HG03571 (cell line): Measurements from ENCODE around the gene PLCH2.
"Not testable (repeated sequence)": the region's sequence is repeated elsewhere in the genome, so short reads cannot be mapped to it uniquely, and the experiment has no call there.

ENCODE experiments used
- ATAC-seq: cut with Tn5 transposase; IDR thresholded peaks from one replicate; pipeline ENCODE4 v1.9.1; 2021; ENCODE audit not compliant: unreplicated experiment

Gene PLCH2

GRCh38 chr1:2440346-2440745 lies 35.7 kb upstream of the PLCH2 start:
- not testable (repeated sequence) for ATAC-seq

- no peak for ATAC-seq
Measured at GRCh38 chr1:2441746-2442145, 34.3 kb upstream of the PLCH2 start.

DNA sequence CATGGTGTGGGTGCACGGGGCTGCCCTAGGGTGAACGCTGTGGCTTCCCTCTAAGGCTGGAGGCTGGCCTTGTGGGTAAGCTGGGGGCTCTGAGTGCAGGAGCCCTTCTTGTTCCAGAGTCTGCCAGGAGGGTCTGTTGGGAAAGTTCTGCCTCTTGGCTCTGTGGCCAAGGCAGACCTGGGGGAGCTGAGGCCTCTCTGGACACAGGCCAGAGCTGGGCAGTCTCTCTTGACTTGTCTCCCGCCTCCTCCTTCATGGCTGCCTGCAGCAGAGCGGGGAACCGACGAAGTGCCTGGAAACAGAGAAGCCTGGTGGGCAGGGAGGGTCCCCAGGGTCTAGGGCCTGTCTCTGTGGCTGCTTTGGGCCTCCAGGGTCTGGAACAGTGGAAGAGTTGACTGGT lies 33.4 kb upstream of the PLCH2 start:
- ATAC-seq: no peak

GRCh38 chr1:2443277-2444137 lies 32.6 kb upstream of the PLCH2 start:
- no peak for ATAC-seq

GRCh38 chr1:2444138-2444591 lies 31.9 kb upstream of the PLCH2 start:
- ATAC-seq: no peak

- no peak for ATAC-seq
Measured at GRCh38 chr1:2445162-2445822, 30.8 kb upstream of the PLCH2 start.

DNA sequence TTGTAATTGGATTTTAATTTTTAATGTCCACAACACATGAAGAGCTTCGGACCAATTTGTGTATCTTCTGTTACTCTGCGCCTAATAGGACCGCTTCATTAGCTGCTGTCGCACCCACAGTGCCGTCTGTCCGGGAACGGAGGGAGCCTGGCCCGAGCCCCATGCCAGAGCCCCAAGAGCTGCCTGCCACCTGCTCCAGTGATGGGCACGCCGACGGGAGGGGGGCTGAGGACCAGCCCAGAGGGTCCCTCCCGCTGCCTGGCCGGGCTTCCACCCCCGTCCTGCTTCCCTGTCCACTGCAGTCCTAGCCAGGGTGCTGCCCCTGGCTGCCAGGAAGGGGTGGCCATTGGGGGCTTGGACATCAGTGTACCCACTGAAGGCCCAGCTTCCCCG lies 30.3 kb upstream of the PLCH2 start:
- no peak for ATAC-seq

- ATAC-seq: no peak
Measured at GRCh38 chr1:2446394-2446793, 29.7 kb upstream of the PLCH2 start.

- ATAC-seq: no peak
Measured at GRCh38 chr1:2446861-2447260, 29.2 kb upstream of the PLCH2 start.

DNA sequence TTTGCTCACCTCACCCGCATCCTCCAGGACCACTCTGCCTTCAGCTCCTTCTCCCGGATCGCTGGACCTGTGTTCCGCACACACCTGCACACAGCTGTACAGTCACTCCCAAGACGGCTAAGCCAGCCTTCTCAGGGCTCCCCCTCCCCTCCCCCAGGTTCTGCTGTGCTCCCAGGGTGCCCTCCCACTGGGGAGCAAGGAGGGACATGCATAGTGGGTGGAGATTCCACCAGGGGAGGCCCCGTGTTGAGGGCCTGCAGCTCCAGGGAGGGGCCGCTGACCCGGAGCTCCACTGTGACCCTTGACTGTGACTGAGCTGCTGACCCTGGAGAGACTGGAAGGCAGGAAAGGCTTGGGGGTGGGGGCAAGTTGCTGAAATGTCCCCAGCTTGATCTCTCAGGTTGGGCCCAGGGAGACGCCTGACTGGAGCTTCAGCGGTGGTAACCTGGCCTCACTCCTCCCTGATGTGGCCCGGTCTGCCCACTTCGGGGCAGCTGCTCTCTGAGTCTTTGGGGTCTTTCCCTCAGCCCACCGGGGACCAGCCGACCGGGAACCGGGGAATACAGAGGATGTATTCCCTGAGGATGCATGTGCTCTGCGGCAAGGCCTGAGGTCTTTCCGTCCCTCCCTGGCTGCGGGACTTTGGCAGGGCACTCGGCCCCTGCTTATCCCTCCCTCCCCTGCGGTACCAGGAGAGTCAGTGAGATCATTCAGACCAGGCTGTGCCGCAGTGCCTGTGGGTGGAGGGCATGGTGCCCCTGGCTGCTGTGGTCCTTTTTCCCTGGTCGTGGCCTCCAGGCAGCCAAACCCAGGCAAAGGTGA lies 28.6 kb upstream of the PLCH2 start:
- ATAC-seq: no peak

DNA sequence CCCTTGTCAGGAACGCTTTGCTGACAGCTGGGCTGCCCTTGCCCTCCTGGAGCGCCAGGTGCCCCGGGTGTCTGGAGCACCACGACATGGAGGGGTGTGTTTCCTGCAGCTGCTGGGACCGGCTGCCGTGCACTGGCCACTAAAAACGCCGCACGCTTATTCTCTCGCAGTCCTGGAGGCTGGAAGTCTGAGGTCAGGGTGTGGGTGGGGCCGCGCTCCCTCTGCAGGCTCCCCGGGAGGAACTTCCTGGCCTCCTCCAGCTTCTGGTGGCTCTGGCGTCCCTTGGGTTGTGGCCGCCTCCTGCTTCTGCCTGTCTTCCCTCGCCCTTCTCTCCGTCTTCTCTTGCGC lies 28.0 kb upstream of the PLCH2 start:
- ATAC-seq: no peak

DNA sequence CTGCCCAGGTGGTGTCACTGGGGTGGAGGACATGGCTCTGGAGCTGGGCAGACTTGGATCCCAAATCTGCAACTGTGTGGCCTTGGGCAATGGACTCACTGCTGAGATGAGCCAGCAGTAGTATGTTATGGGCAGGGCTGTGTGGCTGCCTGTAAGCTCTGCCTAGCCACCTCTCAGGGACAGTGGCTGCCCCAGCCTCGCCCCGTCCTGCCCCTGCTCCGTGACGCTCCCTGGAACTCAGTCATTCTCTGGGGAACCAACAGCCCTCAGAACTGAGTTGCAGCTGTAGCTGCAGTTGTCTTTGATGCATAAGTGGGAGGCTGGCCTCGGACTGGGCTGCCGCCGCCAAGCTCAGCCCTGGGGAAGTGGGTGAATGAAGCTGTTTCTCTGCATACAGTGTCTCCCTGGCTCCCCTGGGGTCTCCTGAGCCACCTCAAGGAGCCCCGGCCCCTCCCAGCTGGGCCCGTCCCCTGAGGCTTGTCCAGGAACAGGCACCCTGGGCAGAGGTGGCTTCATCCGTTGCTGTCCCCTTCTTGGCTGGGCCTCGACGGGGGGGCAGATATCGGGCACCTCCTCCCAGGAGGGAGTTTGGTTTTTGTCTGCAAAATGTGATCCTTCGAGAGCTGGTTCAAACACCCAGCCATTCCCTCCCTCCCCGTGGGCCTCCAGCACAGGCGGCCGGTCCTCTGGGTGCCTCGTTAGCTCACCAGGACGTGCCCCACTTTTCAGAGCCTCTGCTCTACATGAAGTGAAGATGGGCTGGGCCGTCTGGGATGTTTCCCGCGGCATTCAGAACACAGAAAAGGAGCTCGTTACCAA lies 26.2 kb upstream of the PLCH2 start:
- no peak for ATAC-seq

- ATAC-seq: no peak
Measured at GRCh38 chr1:2451741-2452140, 24.3 kb upstream of the PLCH2 start.

- no peak for ATAC-seq
Measured at GRCh38 chr1:2452201-2452931, 23.7 kb upstream of the PLCH2 start.

GRCh38 chr1:2452932-2453315 lies 23.2 kb upstream of the PLCH2 start:
- ATAC-seq: no peak

GRCh38 chr1:2454227-2454626 lies 21.9 kb upstream of the PLCH2 start:
- no peak for ATAC-seq

DNA sequence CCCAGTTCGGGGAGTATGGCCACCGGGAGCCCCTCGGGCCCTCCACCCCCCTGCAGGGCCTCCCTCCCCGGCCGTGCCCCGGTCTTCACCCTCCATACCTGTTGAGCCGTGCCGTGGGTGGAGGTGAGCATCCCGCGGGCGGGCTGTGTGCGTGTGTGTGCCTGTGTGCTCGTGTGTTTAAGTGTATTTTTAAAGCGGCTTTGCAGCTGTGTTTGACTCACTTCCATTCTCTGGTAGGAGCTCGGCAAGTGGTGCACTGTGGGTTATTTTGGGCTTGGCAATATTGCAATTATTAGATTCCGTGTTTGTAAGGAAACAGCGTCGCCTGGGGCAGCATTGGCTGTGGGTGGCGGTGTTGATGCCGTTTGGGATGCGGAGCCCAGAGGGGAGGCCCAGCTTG lies 20.3 kb upstream of the PLCH2 start:
- ATAC-seq: no peak

GRCh38 chr1:2457444-2457843 lies 18.6 kb upstream of the PLCH2 start:
- ATAC-seq: no peak

GRCh38 chr1:2458687-2459086 lies 17.4 kb upstream of the PLCH2 start:
- no peak for ATAC-seq

GRCh38 chr1:2459102-2459753 lies 16.9 kb upstream of the PLCH2 start:
- not testable (repeated sequence) for ATAC-seq
